IgD-negative memory B cell (primary cell): Measurements from ENCODE around the gene GJC1. TPM values are rescaled to one million over a fixed set of nuclear protein-coding genes. Genes with fewer than 3 reads are reported as not detected.
A peak's percentile ranks its signal among the peaks of the same experiment; 100 is the strongest.

ENCODE experiments used
- H3K27ac Mint-ChIP-seq, 3 donors: one replicate each; pipeline ENCODE4 v1.8.0; 2020 to 2022; ENCODE audit warnings: mild to moderate bottlenecking in 3 of 3, mixed read lengths in 3 of 3, moderate library complexity in 1 of 3
- H3K27me3 Mint-ChIP-seq: one replicate; pipeline ENCODE4 v1.8.0; 2021; ENCODE audit warnings: mixed read lengths
- H3K36me3 Mint-ChIP-seq: one replicate; pipeline ENCODE4 v1.8.0; 2020; ENCODE audit warnings: mild to moderate bottlenecking, mixed read lengths
- H3K4me1 Mint-ChIP-seq, 3 donors: one replicate each; pipeline ENCODE4 v1.8.0; 2020 to 2022; ENCODE audit warnings: mixed read lengths in 3 of 3, mild to moderate bottlenecking in 1 of 3
- H3K4me3 Mint-ChIP-seq, 4 donors: one replicate each; pipeline ENCODE4 v1.8.0; 2020 to 2022; ENCODE audit warnings: mild to moderate bottlenecking in 4 of 4, mixed read lengths in 4 of 4, moderate library complexity in 3 of 4
- H3K9me3 Mint-ChIP-seq, 3 donors: one replicate each; pipeline ENCODE4 v1.8.0; 2020 to 2021; ENCODE audit warnings: mixed read lengths in 3 of 3, mild to moderate bottlenecking in 1 of 3
- polyA plus RNA-seq: library from polyadenylated mRNA; unstranded; fragments of 300-500 nt; fragmentation: Illumina TruSeq; gene quantifications from one replicate; pipeline ENCODE4 v1.2.3, GENCODE V29; 2021

The GJC1 gene
- polyA plus RNA-seq, 1 donor from 2014 or later, result 0.15 TPM

DNA sequence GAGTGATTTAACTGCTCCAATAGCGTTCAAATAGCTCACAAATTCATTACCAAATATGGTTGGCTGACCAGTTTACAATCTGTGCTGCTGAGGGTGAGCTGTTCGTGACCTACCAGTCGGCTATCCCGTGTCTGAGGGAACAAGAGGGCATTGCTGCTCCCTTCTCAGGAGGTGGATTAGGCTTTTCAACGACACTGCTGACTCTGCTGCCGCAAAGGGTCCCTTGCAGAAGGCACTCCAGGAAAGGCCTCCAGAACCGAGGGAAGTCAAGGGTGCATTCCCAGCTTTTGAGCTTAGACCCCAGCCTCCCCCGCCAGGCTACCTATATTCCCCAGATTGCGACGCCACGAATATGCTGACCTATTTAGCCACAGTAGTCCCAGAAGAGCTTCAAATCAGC, 32.3 kb downstream of the GJC1 start:
- peaks cover 3% of the 10 kb centered on the region for H3K27me3 Mint-ChIP-seq
- H3K9me3 Mint-ChIP-seq, result no peaks in the 10 kb centered on the region
- H3K36me3 Mint-ChIP-seq, result peaks cover 2% of the 10 kb centered on the region
- peak overlapping the region in 1 of 4 donors; percentile 45 for H3K4me3 Mint-ChIP-seq
- no peak overlapping the region for H3K27ac Mint-ChIP-seq
- H3K4me1 Mint-ChIP-seq, result no peaks in the 10 kb centered on the region

GRCh38 chr17:44796731-44797130, 33.4 kb downstream of the GJC1 start:
- no peak overlapping the region for H3K4me3 Mint-ChIP-seq

DNA sequence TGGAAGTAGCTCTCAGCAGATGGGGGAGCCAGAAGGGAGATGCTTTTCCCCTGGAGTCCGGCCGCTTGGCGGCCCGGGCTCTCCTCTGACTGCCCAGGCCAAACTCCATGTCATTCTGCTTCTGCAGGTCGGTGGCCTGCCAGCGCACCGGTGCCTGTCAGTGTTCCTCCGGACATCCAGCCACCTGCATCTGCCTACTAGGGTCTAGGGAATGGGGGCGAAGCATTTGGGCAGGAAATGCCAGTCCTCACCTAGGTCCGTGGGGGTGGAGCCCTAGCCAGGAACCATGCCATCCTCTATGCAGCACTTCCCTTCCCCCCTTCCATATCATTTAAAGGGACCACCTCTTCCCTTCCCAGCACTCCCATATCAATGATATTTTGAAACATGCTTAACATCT, 34.2 kb downstream of the GJC1 start:
- Mint-ChIP-seq H3K27ac (no peak overlapping the region), H3K27me3 (peaks cover 3% of the 10 kb centered on the region), H3K9me3 (no peaks in the 10 kb centered on the region), H3K4me1 (no peaks in the 10 kb centered on the region), H3K36me3 (peaks cover 2% of the 10 kb centered on the region), H3K4me3 (no peak overlapping the region)

More at GRCh38 chr17:44796731-44797130, 33.4 kb downstream of the GJC1 start:
- Mint-ChIP-seq H3K27ac (no peak overlapping the region), H3K27me3 (peaks cover 3% of the 10 kb centered on the region), H3K9me3 (no peaks in the 10 kb centered on the region), H3K36me3 (peaks cover 2% of the 10 kb centered on the region), H3K4me1 (no peaks in the 10 kb centered on the region)

DNA sequence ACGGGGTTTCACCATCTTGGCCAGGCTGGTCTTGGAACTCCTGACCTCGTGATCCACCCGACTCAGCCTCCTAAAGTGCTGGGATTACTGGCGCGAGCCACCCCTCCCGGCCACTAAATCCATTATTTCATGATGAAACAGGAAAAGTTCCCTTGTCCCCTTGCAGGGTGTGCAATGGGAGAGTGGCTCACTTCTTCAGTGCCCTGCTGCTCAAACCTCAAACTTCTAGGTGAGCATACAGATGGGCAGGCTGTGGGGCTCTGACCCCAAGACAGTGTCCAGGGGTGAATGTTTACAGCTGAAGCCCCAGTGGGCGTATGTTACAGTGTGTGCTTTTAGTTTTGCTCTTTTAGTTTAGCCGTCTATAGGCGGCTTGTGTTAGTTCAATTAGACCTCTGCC, 34.7 kb downstream of the GJC1 start:
- H3K27me3 Mint-ChIP-seq, result peaks cover 3% of the 10 kb centered on the region
- no peaks in the 10 kb centered on the region for H3K4me1 Mint-ChIP-seq
- H3K4me3 Mint-ChIP-seq, result no peak overlapping the region
- peaks cover 2% of the 10 kb centered on the region for H3K36me3 Mint-ChIP-seq
- H3K27ac Mint-ChIP-seq, result no peak overlapping the region
- H3K9me3 Mint-ChIP-seq, result no peaks in the 10 kb centered on the region

DNA sequence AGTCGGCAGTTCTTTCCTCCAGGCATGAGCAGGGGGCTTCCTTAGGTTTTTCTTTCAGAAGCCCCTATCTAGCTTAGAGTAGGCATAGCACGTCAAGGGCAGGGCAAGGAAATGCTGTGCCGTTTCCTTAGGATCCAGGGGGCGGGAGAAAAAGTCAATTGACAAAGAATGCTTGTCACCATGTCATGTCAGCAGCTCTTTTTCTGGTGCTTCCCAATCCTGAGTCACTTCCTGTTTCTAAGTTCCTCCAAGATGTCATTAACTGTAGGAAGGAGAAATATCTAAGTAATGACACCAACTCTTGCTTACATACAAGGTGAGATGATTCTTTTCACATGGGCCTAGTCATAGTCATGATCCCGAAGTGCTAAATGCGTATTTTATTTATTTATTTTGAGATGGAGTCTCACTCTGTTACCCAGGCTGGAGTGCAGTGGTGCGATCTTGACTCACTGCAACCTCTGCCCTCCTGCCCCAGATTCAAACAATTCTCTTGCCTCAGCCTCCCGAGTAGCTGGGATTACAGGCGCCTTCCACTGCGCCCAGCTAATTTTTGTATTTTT, 35.2 kb downstream of the GJC1 start:
- peaks cover 3% of the 10 kb centered on the region for H3K27me3 Mint-ChIP-seq
- no peak overlapping the region for H3K4me3 Mint-ChIP-seq
- no peak overlapping the region for H3K27ac Mint-ChIP-seq
- peaks cover 2% of the 10 kb centered on the region for H3K36me3 Mint-ChIP-seq
- no peaks in the 10 kb centered on the region for H3K9me3 Mint-ChIP-seq
- H3K4me1 Mint-ChIP-seq, result no peaks in the 10 kb centered on the region

DNA sequence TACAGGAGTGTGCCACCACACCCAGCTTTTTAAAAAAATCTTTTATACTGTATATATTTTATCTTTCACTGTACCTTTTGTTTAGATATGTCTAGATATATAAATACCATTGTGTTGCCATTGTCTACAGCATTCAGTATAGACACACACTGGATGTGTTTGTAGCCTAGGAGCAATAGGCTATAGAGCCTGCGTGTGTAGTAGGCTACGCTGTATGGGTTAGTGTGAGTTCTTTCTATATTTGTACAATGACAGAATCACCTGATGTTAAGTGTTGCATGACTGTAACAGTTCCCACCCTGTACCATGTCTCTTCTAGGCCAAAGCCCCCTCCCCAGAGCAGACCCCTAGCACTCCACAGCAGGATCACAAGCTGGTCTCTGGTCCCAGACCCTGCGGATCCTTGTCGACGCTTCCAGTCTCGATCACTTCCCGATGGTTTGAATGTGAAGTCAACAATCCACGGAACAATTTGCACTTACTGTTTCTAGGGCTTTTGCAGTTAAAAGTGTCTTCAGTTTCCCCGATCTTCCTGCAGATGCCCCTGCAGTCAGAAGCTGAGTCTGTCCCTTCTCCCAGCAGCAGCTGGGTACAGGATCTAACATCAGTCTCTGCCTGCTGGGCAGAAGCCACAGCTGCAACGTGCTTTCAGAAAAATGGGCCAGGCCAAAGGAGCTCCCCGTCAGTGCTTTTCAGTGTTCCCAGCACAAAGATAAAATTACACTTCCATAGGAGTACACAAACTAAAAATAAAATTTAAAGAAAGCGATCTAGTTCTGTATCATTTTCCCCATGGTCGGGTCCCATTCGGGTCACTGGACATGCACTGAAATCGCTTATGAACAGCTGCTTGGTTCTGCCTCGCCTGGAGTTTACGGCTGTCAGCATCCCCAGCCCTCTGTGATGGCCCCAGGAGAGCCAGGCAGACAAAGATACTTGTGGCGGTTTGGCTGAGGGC, 35.9 kb downstream of the GJC1 start:
- Mint-ChIP-seq H3K27ac (no peak overlapping the region), H3K4me1 (no peaks in the 10 kb centered on the region), H3K4me3 (peak overlapping the region in 1 of 4 donors; percentile 17), H3K27me3 (peaks cover 3% of the 10 kb centered on the region), H3K9me3 (no peaks in the 10 kb centered on the region), H3K36me3 (peaks cover 2% of the 10 kb centered on the region)

DNA sequence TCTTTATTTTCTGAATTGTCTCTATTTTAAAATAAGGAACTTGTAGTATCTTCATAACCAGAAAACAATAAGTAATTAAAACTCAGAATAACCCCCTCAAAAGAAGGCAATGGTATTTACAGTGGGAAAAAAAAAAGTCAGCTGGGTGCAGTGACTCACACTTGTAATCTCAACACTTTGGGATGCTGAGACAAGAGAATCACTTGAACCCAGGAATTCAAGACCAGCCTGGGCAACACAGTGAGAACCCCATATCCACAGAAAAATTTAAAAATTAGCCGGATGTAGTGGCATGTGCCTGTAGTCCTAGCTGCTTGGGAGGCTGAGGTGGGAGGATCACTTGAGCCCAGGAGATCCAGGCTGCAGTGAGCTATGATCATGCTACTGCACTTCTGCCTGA, 37.8 kb downstream of the GJC1 start:
- peaks cover 3% of the 10 kb centered on the region for H3K27me3 Mint-ChIP-seq
- no peak overlapping the region for H3K4me3 Mint-ChIP-seq
- no peaks in the 10 kb centered on the region for H3K4me1 Mint-ChIP-seq
- no peaks in the 10 kb centered on the region for H3K9me3 Mint-ChIP-seq
- H3K27ac Mint-ChIP-seq, result no peak overlapping the region
- peaks cover 2% of the 10 kb centered on the region for H3K36me3 Mint-ChIP-seq

DNA sequence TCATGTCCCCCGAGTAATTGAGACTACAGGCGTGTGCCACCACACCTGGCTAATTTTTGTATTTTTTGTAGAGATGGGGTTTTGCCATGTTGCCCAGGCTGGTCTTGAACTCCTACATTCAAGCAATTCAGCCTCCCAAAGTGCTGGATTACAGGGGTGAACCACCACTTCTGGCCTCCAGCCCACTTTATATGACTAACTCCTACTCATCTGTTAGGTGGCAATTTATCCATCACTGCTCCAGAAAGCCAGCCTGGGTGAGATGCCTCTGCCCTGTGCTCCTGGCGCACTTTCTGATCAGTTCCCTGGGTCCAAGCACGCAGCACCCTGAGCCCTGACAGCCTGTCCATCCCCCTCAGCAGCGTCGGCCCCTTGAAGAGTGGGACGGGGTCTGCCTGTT, 41.9 kb downstream of the GJC1 start:
- H3K36me3 Mint-ChIP-seq, result no peaks in the 10 kb centered on the region
- H3K4me3 Mint-ChIP-seq, result no peak overlapping the region
- H3K4me1 Mint-ChIP-seq, result no peaks in the 10 kb centered on the region
- H3K9me3 Mint-ChIP-seq, result no peaks in the 10 kb centered on the region
- H3K27me3 Mint-ChIP-seq, result no peaks in the 10 kb centered on the region
- H3K27ac Mint-ChIP-seq, result no peak overlapping the region

- Mint-ChIP-seq H3K27me3 (no peaks in the 10 kb centered on the region), H3K9me3 (no peaks in the 10 kb centered on the region), H3K4me1 (no peaks in the 10 kb centered on the region), H3K4me3 (no peak overlapping the region), H3K36me3 (no peaks in the 10 kb centered on the region), H3K27ac (peak overlapping the region in 1 of 3 donors; percentile 39)
Measured at GRCh38 chr17:44787271-44787940, 42.7 kb downstream of the GJC1 start.

GRCh38 chr17:44786551-44787081, 43.5 kb downstream of the GJC1 start:
- H3K9me3 Mint-ChIP-seq, result no peaks in the 10 kb centered on the region
- H3K4me1 Mint-ChIP-seq, result no peaks in the 10 kb centered on the region
- H3K27ac Mint-ChIP-seq, result no peak overlapping the region
- H3K36me3 Mint-ChIP-seq, result no peaks in the 10 kb centered on the region
- no peak overlapping the region for H3K4me3 Mint-ChIP-seq
- H3K27me3 Mint-ChIP-seq, result no peaks in the 10 kb centered on the region

- no peaks in the 10 kb centered on the region for H3K4me1 Mint-ChIP-seq
- H3K36me3 Mint-ChIP-seq, result no peaks in the 10 kb centered on the region
- H3K4me3 Mint-ChIP-seq, result no peak overlapping the region
- H3K27me3 Mint-ChIP-seq, result no peaks in the 10 kb centered on the region
- H3K9me3 Mint-ChIP-seq, result no peaks in the 10 kb centered on the region
- H3K27ac Mint-ChIP-seq, result no peak overlapping the region
Measured at GRCh38 chr17:44785921-44786320, 44.2 kb downstream of the GJC1 start.

GRCh38 chr17:44782326-44782850, 47.7 kb downstream of the GJC1 start:
- Mint-ChIP-seq H3K36me3 (no peaks in the 10 kb centered on the region), H3K4me3 (no peak overlapping the region), H3K4me1 (peaks cover 0 to 5% (median 0%) of the 10 kb centered on the region in 3 donors), H3K27me3 (peaks cover 4% of the 10 kb centered on the region), H3K9me3 (no peaks in the 10 kb centered on the region), H3K27ac (no peak overlapping the region)

- peaks cover 0 to 5% (median 0%) of the 10 kb centered on the region in 3 donors for H3K4me1 Mint-ChIP-seq
Measured at GRCh38 chr17:44781551-44782325, 48.3 kb downstream of the GJC1 start.

GRCh38 chr17:44780845-44781480, 49.1 kb downstream of the GJC1 start:
- no peak overlapping the region for H3K4me3 Mint-ChIP-seq
- H3K4me1 Mint-ChIP-seq, result peaks cover 0 to 5% (median 0%) of the 10 kb centered on the region in 3 donors
- no peaks in the 10 kb centered on the region for H3K9me3 Mint-ChIP-seq
- H3K27ac Mint-ChIP-seq, result no peak overlapping the region
- H3K27me3 Mint-ChIP-seq, result peaks cover 6% of the 10 kb centered on the region
- no peaks in the 10 kb centered on the region for H3K36me3 Mint-ChIP-seq

More at GRCh38 chr17:44781551-44782325, 48.3 kb downstream of the GJC1 start:
- Mint-ChIP-seq H3K4me3 (peak overlapping the region in 1 of 4 donors; percentile 22), H3K27me3 (peaks cover 6% of the 10 kb centered on the region), H3K27ac (no peak overlapping the region), H3K9me3 (no peaks in the 10 kb centered on the region), H3K36me3 (no peaks in the 10 kb centered on the region)
